Stimulated activated CD8-positive, alpha-beta memory T cell treated with anti-CD3 and anti-CD28 coated beads, Interleukin-2, amount 100 ng/mL, for 48 hours (primary cell): ENCODE measurements around the gene ANKRD44.

Source experiments
- DNase-seq, 2 donors: peaks; one replicate each; pipeline ENCODE4 v3.0.0-alpha.2; 2020; ENCODE audit warnings: low read depth in 2 of 2

The ANKRD44 gene

DNA sequence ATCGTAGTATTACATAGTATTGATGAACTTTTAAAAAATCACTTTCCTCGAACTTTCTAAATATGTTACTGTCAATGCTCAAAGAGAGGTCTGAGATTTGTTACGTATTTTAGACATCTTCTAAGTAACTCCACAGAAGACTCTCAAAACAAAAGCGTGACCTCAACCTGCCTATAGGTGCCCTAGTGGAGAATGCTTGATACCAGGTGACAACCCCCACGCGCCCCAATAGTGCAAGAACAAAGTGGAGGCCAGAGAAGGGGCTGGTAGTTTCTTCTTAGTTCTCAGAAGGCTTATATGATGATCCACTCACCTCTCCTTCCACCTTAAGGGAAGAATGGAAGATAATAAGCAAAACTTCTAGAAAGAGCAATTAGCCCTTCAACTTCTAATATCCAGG lies 102.6 kb downstream of the ANKRD44 start:
- DNase-seq, result no peak

- no peak for DNase-seq
These were observed 103.0 kb downstream of the ANKRD44 start for GRCh38 chr2:197207598-197207997.

DNA sequence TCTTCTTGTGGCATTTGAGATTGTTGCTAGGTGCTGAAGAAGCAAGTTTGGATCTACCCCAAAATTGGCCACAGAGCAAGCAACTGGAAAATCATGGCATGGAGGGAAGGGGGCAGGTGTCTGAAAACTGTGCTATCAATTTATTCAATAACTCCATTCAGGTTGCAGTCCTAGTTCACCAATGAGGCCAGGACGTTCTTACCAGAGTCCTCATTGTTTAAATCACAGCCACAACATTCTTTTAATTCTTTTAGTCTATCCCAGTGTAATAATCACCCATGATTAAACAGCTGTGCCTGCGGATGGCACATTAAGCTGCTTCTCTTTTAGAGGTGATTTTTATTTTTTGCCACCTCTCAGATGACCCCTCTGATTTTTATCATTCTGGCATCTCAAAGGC lies 103.5 kb downstream of the ANKRD44 start:
- no peak for DNase-seq

GRCh38 chr2:197205585-197206215 lies 104.9 kb downstream of the ANKRD44 start:
- peak in 1 of 2 donors; percentile 38 for DNase-seq

GRCh38 chr2:197204519-197205250 lies 105.9 kb downstream of the ANKRD44 start:
- DNase-seq, result no peak

GRCh38 chr2:197201874-197202273 lies 108.7 kb downstream of the ANKRD44 start:
- DNase-seq, result no peak

DNA sequence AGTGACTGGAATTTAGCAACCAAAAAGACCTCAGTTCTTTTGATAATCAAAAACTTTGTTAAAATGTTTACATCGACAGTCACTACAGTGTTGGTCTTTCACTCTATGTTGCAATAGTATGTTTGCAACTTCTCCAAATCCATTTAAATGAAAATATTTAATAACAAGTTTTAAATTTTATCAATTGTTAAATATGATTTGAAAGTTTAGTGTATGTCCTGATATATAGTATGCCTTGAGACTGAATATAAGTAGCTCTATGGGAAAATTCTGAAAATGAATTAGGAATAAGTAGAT lies 109.9 kb downstream of the ANKRD44 start:
- no peak for DNase-seq

- DNase-seq, result no peak
These were observed 110.4 kb downstream of the ANKRD44 start for GRCh38 chr2:197200051-197200761.

GRCh38 chr2:197198890-197199289 lies 111.7 kb downstream of the ANKRD44 start:
- peak; percentile 54 to 73 for DNase-seq

DNA sequence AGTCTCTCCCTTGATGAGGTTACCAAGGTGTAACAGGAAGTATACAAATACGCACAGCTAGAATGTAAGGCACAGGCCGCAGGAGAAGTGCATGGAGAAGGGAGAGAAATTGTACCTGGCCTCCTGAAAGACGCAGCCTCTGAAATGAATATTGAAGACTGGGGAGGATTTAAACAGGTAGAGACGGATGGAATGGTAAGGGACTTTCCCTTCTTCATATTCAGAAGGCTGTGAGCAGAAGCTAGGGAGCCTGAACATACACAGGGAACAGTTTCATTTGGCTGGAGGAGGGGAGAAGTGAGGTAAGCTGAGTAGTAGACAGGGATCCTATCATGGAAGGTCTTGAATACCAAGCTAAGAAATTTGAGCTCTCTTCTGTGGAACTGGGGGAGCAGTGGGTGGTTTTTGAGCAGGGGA lies 112.7 kb downstream of the ANKRD44 start:
- DNase-seq, result no peak

DNA sequence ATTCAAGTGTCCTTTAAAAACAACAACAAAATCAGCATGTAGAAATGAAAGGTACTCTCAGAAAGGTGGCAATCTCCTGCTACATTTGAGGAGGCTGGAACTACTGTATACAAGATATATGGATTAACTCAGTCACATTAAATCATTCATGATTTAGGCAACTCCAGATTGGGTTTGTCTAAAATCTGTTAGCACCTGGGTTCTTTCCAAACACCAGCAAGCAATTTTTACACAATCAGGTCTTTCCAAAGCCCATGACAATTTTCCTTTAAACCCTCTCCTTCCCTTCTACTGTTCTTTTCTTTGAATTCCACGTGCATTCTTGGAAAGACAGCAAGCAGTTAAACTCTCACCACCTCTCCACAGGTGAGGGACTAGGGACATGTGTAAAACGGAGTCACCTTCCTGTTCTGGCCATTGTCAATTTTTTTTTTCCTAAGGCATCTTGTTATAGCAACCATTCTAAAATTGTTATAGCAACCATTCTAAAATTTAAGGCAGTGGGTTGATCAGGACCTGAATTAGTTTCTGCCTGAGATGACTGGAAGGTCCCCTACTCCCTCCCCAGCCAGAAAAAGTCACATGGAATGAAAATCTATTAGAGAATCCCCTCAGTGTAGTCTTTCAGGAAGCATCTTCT lies 113.9 kb downstream of the ANKRD44 start:
- DNase-seq, result no peak

DNA sequence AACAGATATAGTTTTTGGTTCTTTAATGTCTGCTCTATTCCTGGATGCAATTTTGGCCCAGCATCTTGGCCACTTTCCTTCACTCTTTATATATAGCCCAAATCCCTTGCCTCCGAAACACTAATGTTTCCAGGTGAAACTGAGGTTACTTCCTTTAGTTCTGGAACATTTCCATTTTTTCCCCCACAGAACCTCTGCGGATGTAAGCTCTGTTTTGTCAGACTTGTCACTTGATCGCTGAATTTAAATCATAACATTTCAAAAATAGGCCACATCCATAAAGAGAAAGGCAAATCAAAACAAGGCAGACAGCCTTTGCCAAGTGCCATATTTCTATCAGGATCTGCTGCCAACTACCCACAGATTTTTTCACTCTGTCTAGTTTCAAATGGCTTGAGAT lies 115.1 kb downstream of the ANKRD44 start:
- no peak for DNase-seq

GRCh38 chr2:197191940-197192322 lies 118.6 kb downstream of the ANKRD44 start:
- DNase-seq, result no peak

- DNase-seq, result no peak
These were observed 119.2 kb downstream of the ANKRD44 start for GRCh38 chr2:197191177-197191939.

DNA sequence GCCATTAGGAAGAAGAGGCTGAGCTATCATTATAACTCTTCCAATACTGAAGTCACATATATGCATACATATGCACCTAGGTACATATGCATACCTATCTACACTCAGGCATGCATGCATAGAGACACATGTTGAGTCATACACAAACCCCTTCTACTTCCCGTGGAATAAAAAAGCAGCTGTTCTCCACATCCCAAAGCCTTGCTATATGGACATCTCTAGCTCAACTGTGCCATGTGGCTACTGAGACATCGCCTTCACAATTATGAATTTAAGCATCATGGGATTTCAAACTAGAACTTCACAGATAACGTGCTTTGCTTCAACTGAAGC lies 120.5 kb downstream of the ANKRD44 start:
- no peak for DNase-seq

DNA sequence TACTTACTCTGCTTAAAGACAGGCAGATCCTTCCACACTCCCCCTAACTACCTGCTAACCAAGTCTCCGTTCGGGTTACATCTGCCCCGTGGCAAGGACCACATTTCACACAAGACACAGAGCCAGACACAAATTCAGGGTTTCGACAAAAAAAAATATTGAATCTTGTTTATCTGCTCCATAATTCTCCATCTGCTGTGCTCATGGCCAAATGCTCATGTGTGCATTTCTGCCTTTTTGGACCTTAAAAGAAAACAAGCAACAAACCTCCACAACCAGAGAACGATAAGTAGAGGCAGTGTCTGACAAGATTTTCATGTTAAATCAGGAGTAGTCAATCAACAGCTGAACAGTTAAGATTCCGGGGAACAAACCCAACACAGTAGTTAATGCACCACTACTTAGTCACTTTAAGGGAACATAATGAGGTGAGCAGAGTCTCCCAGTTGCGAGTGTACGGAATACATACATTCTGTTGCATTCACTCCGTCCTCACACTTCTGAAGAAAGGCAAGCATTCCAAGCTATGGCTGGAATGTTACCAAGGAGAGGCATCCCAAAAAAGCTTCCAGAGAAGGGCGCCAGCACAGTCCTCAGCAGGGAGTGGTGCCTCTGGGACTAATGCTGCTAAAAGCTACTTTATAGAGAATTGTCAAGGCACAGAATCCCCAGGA lies 121.0 kb downstream of the ANKRD44 start:
- no peak for DNase-seq

- no peak for DNase-seq
These were observed 124.9 kb downstream of the ANKRD44 start for GRCh38 chr2:197185676-197186075.

GRCh38 chr2:197184959-197185586 lies 125.5 kb downstream of the ANKRD44 start:
- DNase-seq, result no peak

- DNase-seq, result no peak
These were observed 127.2 kb downstream of the ANKRD44 start for GRCh38 chr2:197183355-197183754.

GRCh38 chr2:197182668-197183067 lies 127.9 kb downstream of the ANKRD44 start:
- no peak for DNase-seq

DNA sequence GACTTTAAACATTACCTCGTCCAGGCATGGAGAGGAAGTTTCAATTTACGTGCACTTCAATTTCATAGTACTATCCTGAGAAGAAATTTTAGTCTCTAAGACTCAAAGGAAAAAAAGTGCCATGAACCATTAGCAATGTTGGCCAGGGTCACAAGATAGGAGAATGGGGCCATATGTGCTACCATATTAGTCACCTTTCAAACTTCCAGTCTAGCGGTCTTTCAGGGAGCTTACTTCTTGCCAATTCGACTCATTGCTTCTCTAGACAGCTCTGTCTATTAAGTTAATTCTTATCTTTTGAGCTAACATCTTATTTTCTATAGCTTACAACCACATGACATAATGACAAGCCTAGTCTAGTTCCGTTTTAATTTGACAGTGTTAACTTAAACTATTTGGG lies 129.1 kb downstream of the ANKRD44 start:
- no peak for DNase-seq
